GM12873 (cell line): Measurements from ENCODE around the gene LDLRAD4.

Experiments used
- CTCF ChIP-seq: IDR thresholded peaks from 2 replicates; pipeline ENCODE4 v1.5.1; 2012; ENCODE audit warnings: low read depth, mild to moderate bottlenecking, moderate library complexity, low read length, control low read depth; ENCODE audit not compliant: insufficient read depth; ENCODE audit errors: missing control alignments

Gene LDLRAD4

GRCh38 chr18:13420969-13421686 lies 202.6 kb downstream of the LDLRAD4 start:
- TF ChIP-seq CTCF = no peak

DNA sequence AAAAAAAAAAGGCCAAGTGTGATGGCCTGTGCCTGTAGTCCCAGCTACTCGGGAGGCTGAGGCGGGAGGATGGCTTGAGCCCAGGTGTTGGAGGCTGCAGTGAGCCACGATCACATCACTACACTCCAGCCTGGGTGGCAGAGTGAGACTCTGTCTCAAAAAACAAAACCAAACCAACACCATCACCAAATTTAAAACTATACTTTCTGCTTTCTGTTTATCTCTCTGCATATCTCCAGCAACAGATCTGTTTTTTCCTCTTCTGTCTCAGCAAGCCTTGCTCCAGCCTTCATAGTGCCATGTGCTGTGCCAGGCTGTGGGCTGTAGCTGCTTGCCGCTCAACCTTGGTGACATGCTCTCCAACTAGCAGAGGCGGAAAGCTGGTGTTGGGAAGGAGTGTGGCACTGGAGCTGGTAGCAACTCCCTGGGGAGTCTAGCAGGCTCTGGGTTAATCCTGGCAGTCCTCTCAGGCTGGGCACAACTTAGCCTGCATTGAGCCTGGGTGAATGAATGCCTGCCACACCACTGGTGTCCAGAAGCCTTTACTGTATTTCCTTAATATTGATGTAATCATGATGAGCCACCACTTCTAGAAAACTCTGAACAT lies 204.1 kb downstream of the LDLRAD4 start:
- TF ChIP-seq CTCF = no peak

DNA sequence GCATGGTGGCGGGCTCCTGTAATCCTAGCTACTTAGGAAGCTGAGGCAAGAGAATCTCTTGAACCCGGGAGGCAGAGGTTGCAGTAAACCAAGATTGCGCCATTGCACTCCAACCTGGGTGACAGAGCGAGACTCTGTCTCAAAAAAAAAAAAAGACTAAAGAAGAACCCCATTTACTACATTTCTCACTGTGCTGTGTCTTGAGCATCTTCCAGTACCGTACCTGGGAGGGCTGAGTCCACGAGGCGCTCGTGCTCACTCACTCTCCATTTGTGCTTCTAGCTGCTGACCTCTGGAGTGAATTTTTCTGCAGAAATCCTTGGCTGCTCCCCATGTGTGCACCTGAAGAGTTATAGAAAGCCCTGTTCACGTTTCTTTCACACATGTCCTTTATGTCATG lies 204.8 kb downstream of the LDLRAD4 start:
- TF ChIP-seq CTCF = no peak

DNA sequence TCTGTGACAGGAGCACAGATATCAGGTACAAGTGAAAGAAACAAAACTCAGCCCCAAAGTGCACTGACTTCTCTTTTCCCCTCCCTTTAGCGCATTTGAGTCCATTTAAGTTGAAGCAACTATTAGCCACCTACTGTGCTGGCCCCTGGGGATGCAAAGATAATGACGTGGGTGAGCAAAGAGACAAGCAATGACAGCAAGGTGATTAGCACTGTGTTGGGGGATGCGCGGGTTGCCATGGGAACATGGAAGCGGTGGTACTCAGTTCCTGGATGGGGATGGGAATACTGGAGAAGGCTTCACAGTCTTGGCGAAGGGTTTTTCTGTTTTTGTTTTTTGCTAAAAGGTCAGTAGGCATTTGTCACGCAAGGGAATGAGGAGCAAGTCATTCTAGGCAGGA lies 205.8 kb downstream of the LDLRAD4 start:
- no peak for TF ChIP-seq CTCF

GRCh38 chr18:13425357-13426091 lies 207.0 kb downstream of the LDLRAD4 start:
- no peak for TF ChIP-seq CTCF

DNA sequence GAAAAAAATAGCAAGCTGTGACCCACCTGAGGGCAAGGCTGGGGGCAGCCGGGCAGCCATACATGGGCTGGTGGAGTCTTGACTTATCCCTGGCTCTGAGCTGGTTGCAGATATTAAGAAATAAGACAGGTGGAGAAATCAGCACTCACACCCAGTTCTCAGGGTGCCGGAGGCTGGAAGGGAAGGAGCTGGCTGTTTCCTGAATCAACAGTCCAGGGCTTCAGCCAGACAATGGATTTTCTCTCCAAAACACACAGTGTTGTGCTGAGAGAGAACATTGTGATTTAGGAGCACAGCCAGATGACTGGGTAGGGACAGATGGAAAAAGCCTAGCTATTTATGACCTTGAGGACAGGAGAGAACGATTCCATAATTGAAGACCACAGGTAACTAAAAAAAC lies 208.8 kb downstream of the LDLRAD4 start:
- TF ChIP-seq CTCF = no peak

DNA sequence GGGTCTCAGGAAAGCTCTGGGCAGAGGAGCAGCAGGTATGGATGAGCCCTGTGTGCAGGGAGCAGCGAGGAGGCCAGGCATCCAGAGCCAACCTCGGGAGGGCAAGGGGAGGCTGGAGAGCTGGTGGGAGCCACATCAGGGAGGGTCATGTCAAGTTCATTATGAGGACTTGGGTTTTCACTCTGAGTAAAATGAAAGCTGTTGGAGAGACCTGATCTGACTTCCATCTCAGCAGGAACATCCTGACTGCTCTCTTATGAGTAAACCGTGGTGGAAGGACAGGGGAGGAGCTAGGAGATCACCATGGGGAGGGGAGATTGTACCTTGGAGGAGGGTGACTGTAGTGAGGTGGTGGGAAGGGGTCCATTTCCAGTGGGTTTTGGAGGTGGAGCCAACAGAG lies 209.8 kb downstream of the LDLRAD4 start:
- no peak for TF ChIP-seq CTCF
